HG02884 (cell line): ENCODE results near the gene C1QA.
"Not testable (repeated sequence)": the region's sequence is repeated elsewhere in the genome, so short reads cannot be mapped to it uniquely, and the experiment has no call there.

Source experiments
- ATAC-seq: cut with Tn5 transposase; IDR thresholded peaks from one replicate; pipeline ENCODE4 v1.9.1; 2021; ENCODE audit warnings: mild to moderate bottlenecking, moderate library complexity; ENCODE audit not compliant: unreplicated experiment

C1QA gene

GRCh38 chr1:22671999-22672398 lies 35.6 kb downstream of the C1QA start:
- no peak for ATAC-seq

GRCh38 chr1:22673486-22674409 lies 37.3 kb downstream of the C1QA start:
- ATAC-seq, result no peak

- ATAC-seq, result no peak
These were observed 38.0 kb downstream of the C1QA start for GRCh38 chr1:22674410-22674749.

- ATAC-seq, result not testable (repeated sequence)
These were observed 39.7 kb downstream of the C1QA start for GRCh38 chr1:22676151-22676550.

GRCh38 chr1:22676916-22677583 lies 40.6 kb downstream of the C1QA start:
- no peak for ATAC-seq

GRCh38 chr1:22677931-22678896 lies 41.8 kb downstream of the C1QA start:
- ATAC-seq, result no peak

- ATAC-seq, result no peak
These were observed 44.3 kb downstream of the C1QA start for GRCh38 chr1:22680726-22681125.

GRCh38 chr1:22681556-22682276 lies 45.3 kb downstream of the C1QA start:
- ATAC-seq, result no peak

- ATAC-seq, result no peak
These were observed 47.1 kb downstream of the C1QA start for GRCh38 chr1:22683547-22683946.

- ATAC-seq, result no peak
These were observed 49.2 kb downstream of the C1QA start for GRCh38 chr1:22685591-22686059.

GRCh38 chr1:22687191-22687590 lies 50.8 kb downstream of the C1QA start:
- no peak for ATAC-seq

GRCh38 chr1:22688466-22688865 lies 52.0 kb downstream of the C1QA start:
- ATAC-seq, result no peak
